ENCODE measurements around the gene RBBP8. TPM values are rescaled to one million over a fixed set of nuclear protein-coding genes. Genes with fewer than 3 reads are reported as not detected.
A peak's percentile ranks its signal among the peaks of the same experiment; 100 is the strongest.

RBBP8 gene
- total RNA-seq, 1 donor from 2014 or later, result 1.9 TPM

DNA sequence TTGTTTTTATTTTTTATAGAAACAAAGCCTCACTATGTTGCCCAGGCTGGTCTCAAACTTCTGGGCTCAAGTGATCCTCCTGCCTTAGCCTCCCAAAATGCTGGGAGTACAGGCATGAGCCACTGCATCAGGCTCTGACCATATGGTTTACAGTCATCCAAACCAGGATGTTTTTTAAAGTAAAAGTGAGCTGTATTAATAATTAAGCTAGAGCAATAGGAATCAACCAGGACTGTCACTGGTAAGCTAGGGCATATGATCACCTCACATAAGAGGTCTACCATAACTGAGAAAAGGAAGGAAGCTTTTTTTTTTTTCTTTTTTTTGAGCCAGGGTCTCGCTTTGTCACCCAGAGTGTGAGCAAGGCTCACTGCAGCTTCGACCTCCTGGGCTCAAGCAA is 8.5 kb upstream of the RBBP8 start:
- no peaks in the 10 kb centered on the region for H3K4me1 ChIP-seq
- no peaks in the 10 kb centered on the region for H3K27me3 ChIP-seq
- intact Hi-C loops (cut with DNase I), result no loop called here
- TF ChIP-seq, protein P1, sequence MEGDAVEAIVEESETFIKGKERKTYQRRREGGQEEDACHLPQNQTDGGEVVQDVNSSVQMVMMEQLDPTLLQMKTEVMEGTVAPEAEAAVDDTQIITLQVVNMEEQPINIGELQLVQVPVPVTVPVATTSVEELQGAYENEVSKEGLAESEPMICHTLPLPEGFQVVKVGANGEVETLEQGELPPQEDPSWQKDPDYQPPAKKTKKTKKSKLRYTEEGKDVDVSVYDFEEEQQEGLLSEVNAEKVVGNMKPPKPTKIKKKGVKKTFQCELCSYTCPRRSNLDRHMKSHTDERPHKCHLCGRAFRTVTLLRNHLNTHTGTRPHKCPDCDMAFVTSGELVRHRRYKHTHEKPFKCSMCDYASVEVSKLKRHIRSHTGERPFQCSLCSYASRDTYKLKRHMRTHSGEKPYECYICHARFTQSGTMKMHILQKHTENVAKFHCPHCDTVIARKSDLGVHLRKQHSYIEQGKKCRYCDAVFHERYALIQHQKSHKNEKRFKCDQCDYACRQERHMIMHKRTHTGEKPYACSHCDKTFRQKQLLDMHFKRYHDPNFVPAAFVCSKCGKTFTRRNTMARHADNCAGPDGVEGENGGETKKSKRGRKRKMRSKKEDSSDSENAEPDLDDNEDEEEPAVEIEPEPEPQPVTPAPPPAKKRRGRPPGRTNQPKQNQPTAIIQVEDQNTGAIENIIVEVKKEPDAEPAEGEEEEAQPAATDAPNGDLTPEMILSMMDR (IDR thresholded peaks at IDR 0.05), result no peak
- no peaks in the 10 kb centered on the region for H3K36me3 ChIP-seq
- H3K27ac ChIP-seq, result no peak overlapping the region
- DNase-seq (ENCODE audit: low spot score in 2 of 2), result no peak
- H3K4me3 ChIP-seq, result no peak overlapping the region
- H3K9me3 ChIP-seq, result no peaks in the 10 kb centered on the region

DNA sequence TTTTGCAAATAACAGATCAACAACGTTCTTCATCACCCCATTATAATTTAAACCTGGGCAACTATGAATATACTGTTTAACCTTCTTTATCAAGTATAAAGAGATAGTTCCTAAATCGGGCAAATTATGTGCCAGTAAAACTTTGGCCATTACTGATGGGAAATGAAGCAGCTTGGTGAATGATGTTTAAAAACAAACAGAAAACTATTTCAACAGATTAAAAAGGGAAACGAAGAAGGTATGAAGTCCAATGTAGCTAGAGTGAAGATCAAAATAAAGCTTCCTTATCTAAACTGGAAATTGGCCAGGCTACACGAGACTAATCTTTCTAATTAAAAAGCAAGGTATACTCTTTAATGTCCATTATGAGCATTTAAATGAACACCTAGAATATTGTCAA is 6.7 kb upstream of the RBBP8 start:
- no peak for DNase-seq (ENCODE audit: low spot score in 2 of 2)
- TF ChIP-seq, protein P1 (IDR thresholded peaks at IDR 0.05), result no peak

DNA sequence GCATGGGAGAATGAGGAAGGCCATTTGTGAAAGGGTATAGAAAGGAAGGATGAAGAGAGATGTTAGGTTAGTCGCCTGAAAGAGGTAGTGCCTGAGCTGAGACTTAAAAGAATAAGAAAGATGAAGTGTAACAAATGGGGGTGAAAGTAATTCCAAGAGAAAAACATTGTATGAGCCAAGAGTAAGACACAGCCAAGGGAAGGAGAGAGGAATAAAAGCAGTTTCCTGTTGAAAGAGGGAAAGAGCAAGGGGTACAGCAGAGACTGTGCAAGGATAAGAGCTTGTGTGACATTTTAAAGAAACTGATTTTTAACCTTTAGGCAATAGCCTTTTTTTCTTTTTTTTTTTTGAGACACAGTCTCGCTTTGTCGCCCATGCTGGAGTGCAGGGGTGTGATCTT is 4.8 kb upstream of the RBBP8 start:
- no peaks in the 10 kb centered on the region for H3K9me3 ChIP-seq
- DNase-seq (ENCODE audit: low spot score in 2 of 2), result no peak
- H3K36me3 ChIP-seq, result no peaks in the 10 kb centered on the region
- no peaks in the 10 kb centered on the region for H3K27me3 ChIP-seq
- H3K27ac ChIP-seq, result no peak overlapping the region
- intact Hi-C loops (cut with DNase I), result no loop called here
- no peak overlapping the region for H3K4me3 ChIP-seq
- TF ChIP-seq, protein P1 (IDR thresholded peaks at IDR 0.05), result no peak
- peaks cover 0 to 2% of the 10 kb centered on the region in 2 donors for H3K4me1 ChIP-seq

More for the DNA sequence above, 6.7 kb upstream of the RBBP8 start:
- Histone ChIP-seq H3K36me3 (no peaks in the 10 kb centered on the region), H3K27ac (no peak overlapping the region), H3K4me1 (no peaks in the 10 kb centered on the region), H3K9me3 (no peaks in the 10 kb centered on the region), H3K27me3 (no peaks in the 10 kb centered on the region), H3K4me3 (no peak overlapping the region)
- intact Hi-C loops (cut with DNase I), result no loop called here

DNA sequence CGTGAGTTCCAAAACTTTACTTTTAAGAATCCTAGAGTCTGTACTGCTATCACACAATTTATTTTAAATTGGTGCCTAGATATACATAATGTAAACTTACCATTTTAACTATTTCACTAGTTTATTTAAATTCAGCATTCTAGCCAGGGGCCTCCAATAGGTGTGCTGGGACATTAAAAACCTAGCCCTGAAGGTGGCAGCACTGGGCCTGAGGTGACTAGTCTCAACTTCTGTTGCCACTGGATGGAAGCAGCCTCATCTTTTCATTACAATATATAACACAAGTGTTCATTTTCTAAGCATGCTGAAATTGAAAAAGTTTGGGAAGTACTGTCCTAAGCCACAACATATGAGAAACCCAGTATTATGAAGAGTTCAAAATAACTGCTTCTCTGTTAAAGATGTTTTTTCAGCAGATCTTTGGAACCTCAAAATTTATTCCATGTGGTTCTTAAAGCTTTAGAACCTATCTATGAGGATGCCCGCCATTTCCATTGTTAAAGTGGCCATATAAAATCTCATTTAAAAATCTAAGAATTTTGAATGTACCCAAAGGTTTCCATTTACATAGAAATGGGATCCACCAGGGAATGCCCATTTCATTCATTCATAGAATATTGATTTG is 2.9 kb upstream of the RBBP8 start:
- Histone ChIP-seq H3K27ac (no peak overlapping the region), H3K27me3 (no peaks in the 10 kb centered on the region), H3K4me3 (no peak overlapping the region), H3K36me3 (no peaks in the 10 kb centered on the region), H3K4me1 (peaks cover 0 to 4% of the 10 kb centered on the region in 2 donors), H3K9me3 (no peaks in the 10 kb centered on the region)
- TF ChIP-seq, protein P1 (IDR thresholded peaks at IDR 0.05), result peak; percentile 42 to 71 (median 69)
- DNase-seq (ENCODE audit: low spot score in 2 of 2), result peak in 1 of 2 donors; percentile 87
- intact Hi-C loops (cut with DNase I), result loop anchor here (5.0 to 10.0 kb wide), 5 partner anchors 52 to 763 kb away; partner anchors contain the start of genes GATA6 and RMC1

DNA sequence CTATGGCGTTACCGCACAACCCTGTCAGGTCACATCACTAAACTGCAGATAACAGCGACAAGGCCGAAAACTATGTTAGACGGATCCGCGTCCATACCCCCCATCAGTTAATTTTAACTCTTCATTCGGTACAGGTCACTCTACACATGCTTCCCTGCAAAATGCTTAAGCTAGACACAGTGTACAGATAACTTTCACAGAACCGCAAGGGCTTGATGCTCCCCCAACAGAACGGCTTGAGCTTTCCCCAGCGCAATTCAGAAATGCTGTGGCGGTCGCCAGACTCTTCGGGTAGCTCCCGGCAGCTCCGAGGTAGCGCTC is 283 bp upstream of the RBBP8 start:
- Histone ChIP-seq H3K27ac (peak overlapping the region; percentile 94 to 97), H3K27me3 (no peaks in the 10 kb centered on the region), H3K4me3 (peak overlapping the region; percentile 80 to 86), H3K36me3 (no peaks in the 10 kb centered on the region), H3K4me1 (peaks cover 0 to 4% of the 10 kb centered on the region in 2 donors), H3K9me3 (no peaks in the 10 kb centered on the region)
- DNase-seq (ENCODE audit: low spot score in 2 of 2), result no peak
- intact Hi-C loops (cut with DNase I), result loop anchor here (1.0 to 10.0 kb wide), 6 partner anchors 49 to 1102 kb away; partner anchors contain the start of genes GATA6 and RMC1
- TF ChIP-seq, protein P1 (IDR thresholded peaks at IDR 0.05), result no peak
